ENCODE results near the gene SNX33.

DNA sequence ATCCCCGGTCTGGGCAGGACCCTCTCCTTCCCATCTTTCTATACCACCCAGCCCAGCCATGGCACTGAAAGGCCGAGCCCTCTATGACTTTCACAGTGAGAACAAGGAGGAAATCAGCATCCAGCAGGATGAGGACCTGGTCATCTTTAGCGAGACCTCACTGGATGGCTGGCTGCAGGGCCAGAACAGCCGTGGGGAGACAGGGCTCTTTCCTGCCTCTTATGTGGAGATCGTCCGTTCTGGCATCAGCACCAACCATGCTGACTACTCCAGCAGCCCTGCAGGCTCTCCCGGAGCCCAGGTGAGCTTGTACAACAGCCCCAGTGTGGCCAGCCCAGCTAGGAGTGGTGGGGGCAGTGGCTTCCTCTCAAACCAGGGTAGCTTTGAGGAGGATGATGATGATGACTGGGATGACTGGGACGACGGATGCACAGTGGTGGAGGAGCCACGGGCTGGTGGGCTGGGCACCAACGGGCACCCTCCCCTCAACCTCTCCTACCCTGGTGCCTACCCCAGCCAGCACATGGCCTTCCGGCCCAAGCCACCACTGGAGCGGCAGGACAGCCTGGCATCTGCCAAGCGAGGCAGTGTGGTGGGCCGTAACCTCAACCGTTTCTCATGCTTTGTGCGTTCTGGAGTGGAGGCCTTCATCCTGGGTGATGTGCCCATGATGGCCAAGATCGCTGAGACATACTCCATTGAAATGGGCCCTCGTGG is 1.5 kb downstream of the SNX33 start:
- TF ChIP-seq, protein P1, sequence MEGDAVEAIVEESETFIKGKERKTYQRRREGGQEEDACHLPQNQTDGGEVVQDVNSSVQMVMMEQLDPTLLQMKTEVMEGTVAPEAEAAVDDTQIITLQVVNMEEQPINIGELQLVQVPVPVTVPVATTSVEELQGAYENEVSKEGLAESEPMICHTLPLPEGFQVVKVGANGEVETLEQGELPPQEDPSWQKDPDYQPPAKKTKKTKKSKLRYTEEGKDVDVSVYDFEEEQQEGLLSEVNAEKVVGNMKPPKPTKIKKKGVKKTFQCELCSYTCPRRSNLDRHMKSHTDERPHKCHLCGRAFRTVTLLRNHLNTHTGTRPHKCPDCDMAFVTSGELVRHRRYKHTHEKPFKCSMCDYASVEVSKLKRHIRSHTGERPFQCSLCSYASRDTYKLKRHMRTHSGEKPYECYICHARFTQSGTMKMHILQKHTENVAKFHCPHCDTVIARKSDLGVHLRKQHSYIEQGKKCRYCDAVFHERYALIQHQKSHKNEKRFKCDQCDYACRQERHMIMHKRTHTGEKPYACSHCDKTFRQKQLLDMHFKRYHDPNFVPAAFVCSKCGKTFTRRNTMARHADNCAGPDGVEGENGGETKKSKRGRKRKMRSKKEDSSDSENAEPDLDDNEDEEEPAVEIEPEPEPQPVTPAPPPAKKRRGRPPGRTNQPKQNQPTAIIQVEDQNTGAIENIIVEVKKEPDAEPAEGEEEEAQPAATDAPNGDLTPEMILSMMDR (conservative IDR thresholded peaks at IDR 0.05; ENCODE audit: low read depth, low read length): no peak
- TF ChIP-seq EZH2 (IDR thresholded peaks at IDR 0.05; ENCODE audit: low read length, unreplicated experiment): no peak
- TF ChIP-seq EZH2phosphoT487 (IDR thresholded peaks at IDR 0.05; ENCODE audit: borderline replicate concordance, low read length): no peak

Data from PC-3 (cell line).